ENCODE measurements around the gene SLC6A6. TPM values are rescaled to one million over a fixed set of nuclear protein-coding genes. Genes with fewer than 3 reads are reported as not detected.

SLC6A6 gene
- total and polyA plus RNA-seq, 2 experiments from 2014 or later = 27.5 to 150 TPM

DNA sequence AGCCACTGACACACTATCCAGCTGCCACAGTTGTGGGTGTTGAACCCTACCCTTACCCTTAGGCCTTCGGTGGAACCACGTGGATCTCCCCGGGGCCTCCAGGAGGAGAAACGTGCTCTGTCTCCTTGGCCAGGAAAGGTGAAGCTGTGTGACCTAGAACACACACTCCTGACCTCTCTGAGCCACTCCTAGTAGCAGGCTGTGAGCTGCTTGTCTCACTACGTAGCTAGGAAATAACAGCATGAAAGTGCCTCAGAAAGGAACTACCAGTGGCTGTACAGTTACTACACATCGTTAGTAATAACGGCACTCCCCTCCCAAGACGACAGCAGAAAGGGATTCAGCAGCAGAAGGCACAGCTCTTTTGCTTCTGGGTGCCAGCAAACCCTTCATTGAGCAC is 36.2 kb upstream of the SLC6A6 start:
- H3K79me2 ChIP-seq (replicated peaks; ENCODE audit: insufficient read depth) = no peaks in the 10 kb centered on the region
- Mint-ChIP-seq H3K4me1 (peaks cover 18% of the 10 kb centered on the region), H3K36me3 (ENCODE audit: low read depth) (no peaks in the 10 kb centered on the region), H3K27me3 (ENCODE audit: insufficient read depth, low read depth, poor library complexity) (peaks cover 15% of the 10 kb centered on the region), H3K9me3 (no peaks in the 10 kb centered on the region), H3K4me3 (no peak overlapping the region), H3K27ac (no peak overlapping the region)
- H3K9me2 ChIP-seq (ENCODE audit: insufficient read depth) = no peaks in the 10 kb centered on the region
- no peak overlapping the region for H2AFZ ChIP-seq
- no peaks in the 10 kb centered on the region for H4K20me1 ChIP-seq (replicated peaks; ENCODE audit: insufficient read depth)
- H3K4me2 ChIP-seq = no peak overlapping the region
- no peaks in the 10 kb centered on the region for H3F3A ChIP-seq (replicated peaks; ENCODE audit: low read depth)
- DNase-seq (ENCODE audit: low spot score) = no peak
- no peak overlapping the region for H3K4me3 ChIP-seq
- H3K27ac ChIP-seq (ENCODE audit: low read depth) = no peak overlapping the region
- TF ChIP-seq EZH2 (IDR thresholded peaks at IDR 0.05; ENCODE audit: low read depth, unreplicated experiment) = no peak
- TF ChIP-seq POLR2AphosphoS5 (IDR thresholded peaks at IDR 0.05; ENCODE audit: low read depth) = no peak
- TF ChIP-seq, protein P1, sequence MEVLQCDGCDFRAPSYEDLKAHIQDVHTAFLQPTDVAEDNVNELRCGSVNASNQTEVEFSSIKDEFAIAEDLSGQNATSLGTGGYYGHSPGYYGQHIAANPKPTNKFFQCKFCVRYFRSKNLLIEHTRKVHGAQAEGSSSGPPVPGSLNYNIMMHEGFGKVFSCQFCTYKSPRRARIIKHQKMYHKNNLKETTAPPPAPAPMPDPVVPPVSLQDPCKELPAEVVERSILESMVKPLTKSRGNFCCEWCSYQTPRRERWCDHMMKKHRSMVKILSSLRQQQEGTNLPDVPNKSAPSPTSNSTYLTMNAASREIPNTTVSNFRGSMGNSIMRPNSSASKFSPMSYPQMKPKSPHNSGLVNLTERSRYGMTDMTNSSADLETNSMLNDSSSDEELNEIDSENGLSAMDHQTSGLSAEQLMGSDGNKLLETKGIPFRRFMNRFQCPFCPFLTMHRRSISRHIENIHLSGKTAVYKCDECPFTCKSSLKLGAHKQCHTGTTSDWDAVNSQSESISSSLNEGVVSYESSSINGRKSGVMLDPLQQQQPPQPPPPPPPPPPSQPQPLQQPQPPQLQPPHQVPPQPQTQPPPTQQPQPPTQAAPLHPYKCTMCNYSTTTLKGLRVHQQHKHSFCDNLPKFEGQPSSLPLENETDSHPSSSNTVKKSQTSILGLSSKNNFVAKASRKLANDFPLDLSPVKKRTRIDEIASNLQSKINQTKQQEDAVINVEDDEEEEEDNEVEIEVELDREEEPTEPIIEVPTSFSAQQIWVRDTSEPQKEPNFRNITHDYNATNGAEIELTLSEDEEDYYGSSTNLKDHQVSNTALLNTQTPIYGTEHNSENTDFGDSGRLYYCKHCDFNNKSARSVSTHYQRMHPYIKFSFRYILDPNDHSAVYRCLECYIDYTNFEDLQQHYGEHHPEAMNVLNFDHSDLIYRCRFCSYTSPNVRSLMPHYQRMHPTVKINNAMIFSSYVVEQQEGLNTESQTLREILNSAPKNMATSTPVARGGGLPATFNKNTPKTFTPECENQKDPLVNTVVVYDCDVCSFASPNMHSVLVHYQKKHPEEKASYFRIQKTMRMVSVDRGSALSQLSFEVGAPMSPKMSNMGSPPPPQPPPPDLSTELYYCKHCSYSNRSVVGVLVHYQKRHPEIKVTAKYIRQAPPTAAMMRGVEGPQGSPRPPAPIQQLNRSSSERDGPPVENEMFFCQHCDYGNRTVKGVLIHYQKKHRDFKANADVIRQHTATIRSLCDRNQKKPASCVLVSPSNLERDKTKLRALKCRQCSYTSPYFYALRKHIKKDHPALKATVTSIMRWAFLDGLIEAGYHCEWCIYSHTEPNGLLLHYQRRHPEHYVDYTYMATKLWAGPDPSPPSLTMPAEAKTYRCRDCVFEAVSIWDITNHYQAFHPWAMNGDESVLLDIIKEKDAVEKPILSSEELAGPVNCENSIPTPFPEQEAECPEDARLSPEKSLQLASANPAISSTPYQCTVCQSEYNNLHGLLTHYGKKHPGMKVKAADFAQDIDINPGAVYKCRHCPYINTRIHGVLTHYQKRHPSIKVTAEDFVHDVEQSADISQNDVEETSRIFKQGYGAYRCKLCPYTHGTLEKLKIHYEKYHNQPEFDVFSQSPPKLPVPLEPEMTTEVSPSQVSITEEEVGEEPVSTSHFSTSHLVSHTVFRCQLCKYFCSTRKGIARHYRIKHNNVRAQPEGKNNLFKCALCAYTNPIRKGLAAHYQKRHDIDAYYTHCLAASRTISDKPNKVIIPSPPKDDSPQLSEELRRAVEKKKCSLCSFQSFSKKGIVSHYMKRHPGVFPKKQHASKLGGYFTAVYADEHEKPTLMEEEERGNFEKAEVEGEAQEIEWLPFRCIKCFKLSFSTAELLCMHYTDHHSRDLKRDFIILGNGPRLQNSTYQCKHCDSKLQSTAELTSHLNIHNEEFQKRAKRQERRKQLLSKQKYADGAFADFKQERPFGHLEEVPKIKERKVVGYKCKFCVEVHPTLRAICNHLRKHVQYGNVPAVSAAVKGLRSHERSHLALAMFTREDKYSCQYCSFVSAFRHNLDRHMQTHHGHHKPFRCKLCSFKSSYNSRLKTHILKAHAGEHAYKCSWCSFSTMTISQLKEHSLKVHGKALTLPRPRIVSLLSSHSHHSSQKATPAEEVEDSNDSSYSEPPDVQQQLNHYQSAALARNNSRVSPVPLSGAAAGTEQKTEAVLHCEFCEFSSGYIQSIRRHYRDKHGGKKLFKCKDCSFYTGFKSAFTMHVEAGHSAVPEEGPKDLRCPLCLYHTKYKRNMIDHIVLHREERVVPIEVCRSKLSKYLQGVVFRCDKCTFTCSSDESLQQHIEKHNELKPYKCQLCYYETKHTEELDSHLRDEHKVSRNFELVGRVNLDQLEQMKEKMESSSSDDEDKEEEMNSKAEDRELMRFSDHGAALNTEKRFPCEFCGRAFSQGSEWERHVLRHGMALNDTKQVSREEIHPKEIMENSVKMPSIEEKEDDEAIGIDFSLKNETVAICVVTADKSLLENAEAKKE (CRISPR knock-in tag; IDR thresholded peaks at IDR 0.05) = no peak
- no peak for TF ChIP-seq STAT1 (IDR thresholded peaks at IDR 0.05; ENCODE audit: unreplicated experiment)
- no peak for TF ChIP-seq REST (IDR thresholded peaks at IDR 0.05; ENCODE audit: unreplicated experiment)
- H3K27me3 ChIP-seq (ENCODE audit: insufficient read depth) = no peaks in the 10 kb centered on the region
- no peaks in the 10 kb centered on the region for H3K36me3 ChIP-seq (ENCODE audit: insufficient read depth)
- no peak for ATAC-seq
- H3K4me1 ChIP-seq (ENCODE audit: insufficient read depth) = no peaks in the 10 kb centered on the region

Measured in GM23338 (cell line).